HL-60 (cell line): ENCODE measurements around the gene TMEM255B.

ENCODE experiments used
- DNase-seq, 2 experiments: peaks; one replicate each; pipeline ENCODE4 v3.0.0-alpha.2; 2010 to 2020; ENCODE audit warnings: low read depth in 1 of 2, low spot score in 1 of 2
- H3K27ac ChIP-seq: fragments of 250-450 bp; sonication (Bioruptor Pico); replicated peaks from 2 replicates; pipeline ENCODE4 v1.5.1; 2020; ENCODE audit warnings: mild to moderate bottlenecking, moderate library complexity
- H3K27me3 ChIP-seq: fragments of 250-450 bp; sonication (Bioruptor Pico); 2 replicates; pipeline ENCODE4 v1.5.1; 2021; ENCODE audit warnings: mild to moderate bottlenecking, moderate library complexity; ENCODE audit not compliant: insufficient read depth, poor library complexity, severe bottlenecking
- H3K4me3 ChIP-seq: replicated peaks from 2 replicates; pipeline ENCODE4 v1.5.1; 2011; ENCODE audit warnings: mild to moderate bottlenecking, control low read depth, low read length; ENCODE audit not compliant: insufficient read depth
- CTCF ChIP-seq: IDR thresholded peaks from one replicate; pipeline ENCODE4 v1.5.1; 2011; ENCODE audit warnings: low read length, control low read depth, inconsistent platforms; ENCODE audit not compliant: insufficient read depth
- GABPA ChIP-seq: IDR thresholded peaks from 2 replicates; pipeline ENCODE4 v1.6.1; 2012; ENCODE audit warnings: low read depth
- POLR2AphosphoS5 ChIP-seq: IDR thresholded peaks from 2 replicates; pipeline ENCODE4 v1.6.1; 2012; ENCODE audit warnings: low read depth
- REST ChIP-seq: IDR thresholded peaks from 2 replicates; pipeline ENCODE4 v1.6.1; 2012; ENCODE audit warnings: low read depth; ENCODE audit not compliant: insufficient replicate concordance
- SPI1 ChIP-seq: IDR thresholded peaks from 2 replicates; pipeline ENCODE4 v1.6.1; 2012; ENCODE audit warnings: low read depth, mild to moderate bottlenecking, borderline replicate concordance

Gene TMEM255B

GRCh38 chr13:113852536-113853517, 93.8 kb downstream of the TMEM255B start:
- TF ChIP-seq GABPA: no peak
- TF ChIP-seq CTCF: no peak
- no peak for TF ChIP-seq POLR2AphosphoS5
- no peak for TF ChIP-seq SPI1
- TF ChIP-seq REST: no peak
- H3K4me3 ChIP-seq: no peak overlapping the region
- no peak overlapping the region for H3K27ac ChIP-seq
- H3K27me3 ChIP-seq: peaks cover 2% of the 10 kb centered on the region
- DNase-seq: no peak

GRCh38 chr13:113853518-113854237, 94.7 kb downstream of the TMEM255B start:
- TF ChIP-seq GABPA: no peak
- no peak for TF ChIP-seq SPI1
- no peak for TF ChIP-seq REST
- TF ChIP-seq POLR2AphosphoS5: no peak
- no peak for TF ChIP-seq CTCF
- no peak overlapping the region for H3K4me3 ChIP-seq
- DNase-seq: no peak
- peaks cover 2% of the 10 kb centered on the region for H3K27me3 ChIP-seq
- H3K27ac ChIP-seq: no peak overlapping the region

GRCh38 chr13:113854238-113855011, 95.4 kb downstream of the TMEM255B start:
- TF ChIP-seq SPI1 (peak; percentile 70; the same call in 1 of the 2 replicates), CTCF (no peak)
- DNase-seq: peak in 1 of 2 experiments; percentile 57
- Histone ChIP-seq H3K4me3 (no peak overlapping the region), H3K27ac (no peak overlapping the region), H3K27me3 (peaks cover 2% of the 10 kb centered on the region)
